Measurements from ENCODE around the gene ENTPD6.

Gene ENTPD6

DNA sequence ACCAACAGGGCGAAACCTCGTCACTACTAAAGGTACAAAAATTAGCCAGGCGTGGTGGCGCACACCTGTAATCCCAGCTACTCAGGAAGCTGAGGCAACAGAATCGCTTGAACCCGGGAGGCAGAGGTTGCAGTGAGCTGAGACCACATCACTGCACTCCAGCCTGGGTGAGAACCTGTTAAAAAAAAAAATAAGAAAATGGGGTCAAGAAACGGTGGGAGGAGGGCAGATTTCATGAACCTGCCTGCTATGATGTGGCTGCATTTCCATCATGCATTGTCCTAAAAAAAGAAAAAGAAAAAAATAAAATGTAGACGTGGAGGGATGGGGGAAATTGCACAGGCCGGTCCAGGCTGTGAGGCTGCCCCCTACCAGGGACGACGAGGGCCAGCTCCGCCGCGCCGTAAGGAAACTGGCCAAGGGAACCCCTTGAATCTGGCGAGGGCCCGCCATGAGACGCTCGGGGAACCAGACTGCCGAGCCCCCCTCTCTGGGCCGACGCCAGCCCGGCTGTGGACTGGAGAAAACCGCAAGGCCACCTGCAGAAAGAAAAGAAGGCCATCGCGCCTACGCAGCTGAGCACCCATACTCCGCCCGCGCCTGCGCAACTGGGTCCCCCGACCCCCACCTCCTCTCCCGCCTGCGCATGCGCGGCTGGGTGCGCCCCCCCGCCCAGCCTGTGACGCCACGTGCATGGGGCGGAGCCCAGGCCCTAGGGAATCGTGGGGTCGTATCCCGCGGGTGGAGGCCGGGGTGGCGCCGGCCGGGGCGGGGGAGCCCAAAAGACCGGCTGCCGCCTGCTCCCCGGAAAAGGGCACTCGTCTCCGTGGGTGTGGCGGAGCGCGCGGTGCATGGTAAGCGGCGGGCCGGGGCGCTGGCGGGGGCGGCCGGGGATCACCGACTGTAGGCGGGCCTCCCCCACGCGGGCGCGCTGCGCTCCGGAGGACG, at the start of gene ENTPD6:
ENTPD6 (plus strand) TSS at position 699 of the 948 bp plus-strand sequence. CDS start 10,825 bp downstream, outside the sequence.
- DNase-seq (ENCODE audit: insufficient read length, low spot score) (peak; percentile 60), FAIRE-seq (no peak)
- TF ChIP-seq, protein P1, sequence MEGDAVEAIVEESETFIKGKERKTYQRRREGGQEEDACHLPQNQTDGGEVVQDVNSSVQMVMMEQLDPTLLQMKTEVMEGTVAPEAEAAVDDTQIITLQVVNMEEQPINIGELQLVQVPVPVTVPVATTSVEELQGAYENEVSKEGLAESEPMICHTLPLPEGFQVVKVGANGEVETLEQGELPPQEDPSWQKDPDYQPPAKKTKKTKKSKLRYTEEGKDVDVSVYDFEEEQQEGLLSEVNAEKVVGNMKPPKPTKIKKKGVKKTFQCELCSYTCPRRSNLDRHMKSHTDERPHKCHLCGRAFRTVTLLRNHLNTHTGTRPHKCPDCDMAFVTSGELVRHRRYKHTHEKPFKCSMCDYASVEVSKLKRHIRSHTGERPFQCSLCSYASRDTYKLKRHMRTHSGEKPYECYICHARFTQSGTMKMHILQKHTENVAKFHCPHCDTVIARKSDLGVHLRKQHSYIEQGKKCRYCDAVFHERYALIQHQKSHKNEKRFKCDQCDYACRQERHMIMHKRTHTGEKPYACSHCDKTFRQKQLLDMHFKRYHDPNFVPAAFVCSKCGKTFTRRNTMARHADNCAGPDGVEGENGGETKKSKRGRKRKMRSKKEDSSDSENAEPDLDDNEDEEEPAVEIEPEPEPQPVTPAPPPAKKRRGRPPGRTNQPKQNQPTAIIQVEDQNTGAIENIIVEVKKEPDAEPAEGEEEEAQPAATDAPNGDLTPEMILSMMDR (IDR thresholded peaks at IDR 0.05; ENCODE audit: insufficient read depth, missing control alignments) = peak; percentile 9

DNA sequence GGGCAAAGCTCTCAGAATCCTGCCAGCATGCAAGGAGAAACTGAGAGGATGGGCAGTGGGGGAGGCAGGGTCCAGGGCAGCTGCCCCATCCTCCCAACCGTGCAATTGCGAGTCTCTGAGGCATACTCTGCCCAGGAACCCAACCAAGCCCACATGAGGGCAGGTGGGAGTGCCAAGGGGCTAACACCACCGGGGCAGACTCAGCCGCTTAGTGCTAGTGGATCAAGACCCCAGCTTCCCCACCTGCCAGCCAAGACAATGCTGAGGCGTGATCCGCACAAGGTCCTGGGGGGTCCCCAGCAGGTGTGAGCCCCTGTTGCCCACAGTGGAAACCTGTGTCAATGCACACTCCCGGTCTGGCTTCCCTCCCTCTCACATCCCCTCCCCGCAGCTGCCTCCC, 48.5 kb upstream of the ENTPD6 start:
- FAIRE-seq (no peak), DNase-seq (ENCODE audit: insufficient read length, low spot score) (no peak)
- TF ChIP-seq, protein P1 (IDR thresholded peaks at IDR 0.05; ENCODE audit: insufficient read depth, missing control alignments) = no peak

DNA sequence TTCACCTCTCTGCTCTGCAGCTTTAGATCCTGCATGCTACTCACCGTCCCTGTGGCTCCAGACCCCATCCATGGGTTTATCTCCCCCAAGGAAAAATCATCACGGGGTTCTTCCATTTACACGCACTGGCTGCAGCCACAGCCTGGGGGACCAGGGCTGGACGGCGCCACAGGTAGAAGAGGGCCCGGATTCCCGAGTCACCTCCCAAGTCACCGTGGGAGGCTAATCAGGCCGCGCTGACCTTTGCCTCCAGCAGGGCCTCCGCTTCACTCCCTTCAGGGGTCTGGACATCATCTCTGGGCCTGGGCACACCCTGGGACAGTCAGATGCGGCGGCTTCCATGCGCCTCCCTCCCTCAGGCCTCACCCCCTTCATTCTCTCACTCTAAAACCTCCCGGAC, 47.8 kb upstream of the ENTPD6 start:
- TF ChIP-seq, protein P1 (IDR thresholded peaks at IDR 0.05; ENCODE audit: insufficient read depth, missing control alignments) = no peak
- DNase-seq (ENCODE audit: insufficient read length, low spot score) = no peak
- no peak for FAIRE-seq

DNA sequence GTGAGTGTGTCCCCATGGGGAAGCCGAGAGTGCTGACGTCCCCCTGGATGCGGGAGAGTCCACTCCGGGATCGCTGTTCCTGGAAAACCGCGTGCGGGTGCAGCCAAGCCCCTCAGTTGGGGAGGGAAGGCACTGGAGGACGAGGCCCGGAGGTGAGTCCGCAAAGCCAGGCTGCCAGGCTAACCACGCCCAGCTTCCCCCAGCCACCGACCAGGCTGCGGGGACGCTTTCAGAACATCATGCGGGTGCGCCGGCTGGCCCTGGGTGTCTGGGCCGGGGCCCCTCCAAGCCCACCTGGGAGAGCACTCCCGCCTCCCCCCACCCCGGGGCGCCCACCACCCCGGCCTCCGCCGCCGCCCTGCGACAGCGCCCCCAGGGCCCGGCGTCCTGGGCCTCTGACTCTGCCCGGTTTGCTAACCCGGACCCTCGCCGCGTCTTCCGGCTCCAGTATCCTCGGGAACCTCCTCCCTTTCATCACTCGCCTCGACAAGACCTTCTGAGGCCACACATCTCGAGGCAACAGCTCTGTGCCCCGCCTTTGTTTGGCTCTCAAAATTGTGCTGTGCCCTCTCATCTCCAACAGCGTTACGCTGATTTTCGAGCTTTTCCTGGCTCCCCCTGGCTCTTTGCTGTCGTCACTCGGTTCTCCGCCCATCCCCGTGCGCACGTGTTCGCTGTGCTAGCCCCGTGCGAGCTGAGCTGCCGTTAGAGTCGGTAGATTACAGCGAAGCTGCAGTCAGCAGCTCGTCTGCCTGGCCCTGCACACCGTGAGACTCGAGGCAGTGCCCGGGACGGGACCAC, 47.1 kb upstream of the ENTPD6 start:
- FAIRE-seq = no peak
- no peak for DNase-seq (ENCODE audit: insufficient read length, low spot score)
- TF ChIP-seq, protein P1 (IDR thresholded peaks at IDR 0.05; ENCODE audit: insufficient read depth, missing control alignments) = no peak

DNA sequence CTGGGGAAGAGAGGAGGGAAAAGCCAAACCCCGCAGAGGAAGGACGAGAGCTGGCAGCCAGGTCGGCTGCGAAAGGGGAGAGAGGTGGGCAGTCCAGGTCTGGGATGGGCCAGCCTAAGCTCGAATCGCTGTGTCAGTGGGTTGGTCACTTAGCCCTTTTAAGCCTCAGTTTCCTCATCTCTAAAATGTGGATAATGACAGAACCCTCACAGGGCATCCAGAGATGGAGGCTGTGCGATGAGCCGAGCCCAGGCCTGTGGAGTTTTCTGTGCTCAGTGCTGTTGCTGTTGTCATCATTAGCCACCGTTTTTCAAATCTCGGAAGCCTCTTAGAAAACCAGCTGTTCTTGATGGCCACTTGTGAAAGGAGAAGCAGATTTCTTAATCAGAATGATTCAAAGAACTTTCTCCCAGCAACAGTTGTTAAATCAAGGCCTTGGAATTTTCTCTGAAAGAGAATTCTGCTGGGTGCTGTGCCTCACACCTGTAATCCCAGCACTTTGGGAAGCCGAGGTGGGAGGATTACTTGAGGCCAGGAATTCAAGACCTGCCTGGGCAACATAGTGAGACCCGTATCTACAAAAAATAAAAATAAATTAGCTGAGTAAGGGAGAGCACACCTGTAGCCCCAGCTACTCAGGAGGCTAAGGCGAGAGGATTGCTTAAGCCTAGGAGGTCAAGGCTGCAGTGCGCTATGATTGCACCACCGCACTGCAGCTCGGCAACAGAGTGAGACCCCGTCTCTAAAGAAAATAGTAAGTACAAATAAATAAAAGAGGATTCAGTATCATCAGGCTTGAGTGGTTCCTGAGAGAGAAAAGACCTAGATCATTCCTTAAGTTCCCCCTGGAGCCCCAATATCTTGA, 46.3 kb upstream of the ENTPD6 start:
- TF ChIP-seq, protein P1 (IDR thresholded peaks at IDR 0.05; ENCODE audit: insufficient read depth, missing control alignments) = no peak
- FAIRE-seq (no peak), DNase-seq (ENCODE audit: insufficient read length, low spot score) (no peak)

GRCh38 chr20:25150016-25150415, 45.5 kb upstream of the ENTPD6 start:
- TF ChIP-seq, protein P1 (IDR thresholded peaks at IDR 0.05; ENCODE audit: insufficient read depth, missing control alignments) = no peak
- DNase-seq (ENCODE audit: insufficient read length, low spot score) (no peak), FAIRE-seq (no peak)
